C4-2B (cell line): ENCODE measurements around the gene PAGE4.

Experiments used
- CTCF ChIP-seq: fragments of 450-650 bp; conservative IDR thresholded peaks from 2 replicates; pipeline ENCODE4 v1.5.1; 2017; ENCODE audit warnings: mild to moderate bottlenecking
- ZFX ChIP-seq: fragments of 450-650 bp; IDR thresholded peaks from 2 replicates; pipeline ENCODE4 v1.6.1; 2017

- TF ChIP-seq CTCF (no peak), ZFX (no peak)
These were observed 16.7 kb downstream of the PAGE4 start for GRCh38 chrX:49845701-49846403.
